GF-D8 (cell line): ENCODE data around the gene PTGDS.

ENCODE experiments used
- DNase-seq: peaks from one replicate; lab custom pipeline; 2025; lab: John Stamatoyannopoulos, UW

Gene PTGDS

GRCh38 chr9:137011907-137012675, 34.8 kb downstream of the PTGDS start:
- DNase-seq: no peak

GRCh38 chr9:137012694-137013570, 35.6 kb downstream of the PTGDS start:
- no peak for DNase-seq

- no peak for DNase-seq
Observed at GRCh38 chr9:137013571-137013940, 36.3 kb downstream of the PTGDS start.

- DNase-seq: no peak
Observed at GRCh38 chr9:137014166-137014565, 36.9 kb downstream of the PTGDS start.

GRCh38 chr9:137014776-137015539, 37.7 kb downstream of the PTGDS start:
- no peak for DNase-seq

- DNase-seq: no peak
Observed at GRCh38 chr9:137015540-137015930, 38.2 kb downstream of the PTGDS start.

GRCh38 chr9:137015976-137016375, 38.7 kb downstream of the PTGDS start:
- no peak for DNase-seq

- DNase-seq: no peak
Observed at GRCh38 chr9:137016436-137016835, 39.1 kb downstream of the PTGDS start.

GRCh38 chr9:137017071-137017470, 39.8 kb downstream of the PTGDS start:
- no peak for DNase-seq

- DNase-seq: no peak
Observed at GRCh38 chr9:137017791-137018497, 40.6 kb downstream of the PTGDS start.

- DNase-seq: no peak
Observed at GRCh38 chr9:137018761-137019559, 41.7 kb downstream of the PTGDS start.

GRCh38 chr9:137019891-137020683, 42.8 kb downstream of the PTGDS start:
- DNase-seq: no peak

- no peak for DNase-seq
Observed at GRCh38 chr9:137020771-137021567, 43.7 kb downstream of the PTGDS start.

- no peak for DNase-seq
Observed at GRCh38 chr9:137021568-137021978, 44.3 kb downstream of the PTGDS start.

GRCh38 chr9:137021979-137022661, 44.8 kb downstream of the PTGDS start:
- no peak for DNase-seq

- no peak for DNase-seq
Observed at GRCh38 chr9:137022662-137023008, 45.3 kb downstream of the PTGDS start.

GRCh38 chr9:137023157-137023556, 45.9 kb downstream of the PTGDS start:
- no peak for DNase-seq

- no peak for DNase-seq
Observed at GRCh38 chr9:137023583-137023991, 46.3 kb downstream of the PTGDS start.

GRCh38 chr9:137025517-137025966, 48.2 kb downstream of the PTGDS start:
- DNase-seq: no peak
